Smooth muscle cell of the brain vasculature (primary cell): Measurements from ENCODE around the gene AQP1.
A peak's percentile ranks its signal among the peaks of the same experiment; 100 is the strongest.

Experiments used
- DNase-seq: peaks from one replicate; pipeline ENCODE4 v3.0.0-alpha.2; 2012; ENCODE audit warnings: low read depth, low spot score

Gene AQP1

DNA sequence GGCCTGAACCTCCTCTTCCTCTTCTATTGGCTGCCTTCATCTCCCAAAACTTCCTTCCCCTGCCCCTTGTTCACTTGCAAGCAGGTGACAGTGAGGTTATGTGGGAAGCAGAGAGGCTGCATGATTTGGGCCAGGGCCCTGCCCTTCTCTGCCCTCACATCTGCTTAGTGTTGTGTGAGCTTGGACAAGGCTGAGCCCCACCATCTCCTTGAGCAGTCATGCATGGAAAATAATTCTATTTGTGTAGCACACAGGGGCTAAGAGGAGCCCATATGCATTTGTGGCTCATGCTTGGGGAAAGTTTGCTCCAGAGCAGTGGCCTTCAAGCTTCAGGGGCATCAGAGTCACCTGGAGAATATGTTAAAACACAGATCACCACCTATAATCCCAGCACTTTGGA, 26.8 kb upstream of the AQP1 start:
- no peak for DNase-seq

DNA sequence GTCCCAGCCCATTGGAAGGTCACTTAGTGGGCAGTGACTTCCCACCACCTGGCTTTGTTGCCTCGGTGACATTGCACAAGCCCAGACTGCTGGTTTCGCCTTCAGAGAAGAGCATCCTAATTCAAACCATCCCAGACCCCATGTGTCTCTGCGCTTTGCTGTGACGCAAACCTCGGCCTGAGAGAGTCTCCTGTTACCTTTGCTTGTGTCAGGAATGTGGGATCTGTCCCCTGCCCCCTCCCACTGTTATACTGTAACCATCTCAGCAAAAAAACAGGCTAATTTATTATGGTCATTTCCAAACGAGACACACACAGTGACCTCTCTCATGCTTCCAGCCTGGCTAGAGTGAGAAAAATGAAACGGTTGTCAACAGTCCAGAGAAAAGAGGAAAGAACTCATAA, 25.0 kb upstream of the AQP1 start:
- no peak for DNase-seq

DNA sequence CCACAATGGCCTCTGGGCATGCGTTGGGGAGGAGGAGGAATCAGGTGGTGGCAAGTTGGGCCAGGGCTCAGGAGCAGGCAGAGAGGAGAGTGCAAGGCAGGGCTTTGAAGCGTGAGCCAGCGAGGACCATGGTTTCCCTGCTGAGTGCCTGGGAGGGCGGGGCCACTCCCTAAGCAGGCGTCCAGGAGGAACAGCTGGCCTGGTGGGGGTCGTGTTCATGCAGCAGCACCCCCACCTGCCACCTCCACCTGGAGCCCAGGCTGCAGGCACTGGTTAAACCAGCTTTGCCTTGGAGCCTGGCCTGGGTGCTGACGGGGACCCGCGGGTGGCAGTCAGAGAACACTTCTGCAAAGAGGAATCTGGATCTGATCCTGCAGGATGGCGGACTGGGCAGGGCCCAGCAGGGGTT, 24.2 kb upstream of the AQP1 start:
- no peak for DNase-seq

DNA sequence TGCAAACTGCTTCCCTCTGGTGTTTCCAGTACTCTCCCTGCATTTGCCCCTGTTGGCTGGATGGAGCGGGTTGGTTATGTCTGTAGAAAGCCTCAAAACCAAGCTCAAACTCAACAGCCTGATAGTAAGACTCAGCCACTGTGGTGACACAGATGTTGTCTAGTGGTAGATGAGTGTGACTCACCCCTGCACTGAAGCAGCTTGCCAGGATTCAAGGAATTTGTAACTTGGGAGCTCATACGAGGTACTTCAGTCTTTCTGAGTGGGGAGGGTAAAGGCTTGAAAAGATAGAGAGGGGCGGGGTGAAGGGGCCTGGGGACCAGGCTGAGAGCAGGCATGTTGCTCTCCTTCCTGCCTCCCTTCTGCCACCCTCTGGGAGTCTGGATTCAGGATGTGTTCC, 22.9 kb upstream of the AQP1 start:
- peak; percentile 31 for DNase-seq

DNA sequence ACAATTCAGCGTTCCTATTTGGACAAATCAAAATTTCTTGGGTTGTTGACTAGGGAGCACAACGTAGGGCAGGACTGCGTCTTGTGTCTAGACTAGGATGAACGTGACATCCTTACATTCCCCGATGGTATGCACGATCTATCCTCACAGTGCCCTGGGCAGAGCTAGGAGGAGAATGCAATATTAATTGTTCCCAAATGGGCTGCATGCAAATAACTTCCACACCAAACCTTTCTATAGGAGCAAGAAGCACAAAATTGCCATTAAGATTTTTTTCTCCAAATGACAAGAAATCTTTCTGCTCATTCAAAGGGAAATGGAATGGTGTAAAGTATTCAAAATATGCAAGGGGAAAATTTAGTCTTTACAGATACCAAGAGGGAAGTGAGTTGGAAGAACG, 21.4 kb upstream of the AQP1 start:
- DNase-seq, result no peak

DNA sequence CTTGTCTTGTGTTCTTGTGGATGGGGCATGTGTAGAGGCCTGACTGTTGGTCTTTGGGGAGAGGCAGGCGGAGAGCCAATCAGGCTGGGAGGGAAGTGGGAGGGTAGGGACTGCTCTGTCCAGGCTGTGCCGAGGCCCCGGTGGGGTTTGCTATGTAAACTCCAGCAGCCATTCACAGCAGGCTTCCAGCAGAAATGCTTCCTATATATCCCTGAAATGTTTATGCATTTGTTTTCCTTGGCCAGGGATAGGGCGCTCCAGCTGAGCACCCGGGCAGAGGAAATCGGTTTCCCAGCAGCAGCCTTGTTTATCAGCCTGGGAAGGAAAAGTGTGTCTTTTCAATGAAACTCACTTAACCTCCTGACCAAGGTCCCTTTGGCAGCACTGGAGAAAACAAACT, 18.3 kb upstream of the AQP1 start:
- DNase-seq, result peak; percentile 82

DNA sequence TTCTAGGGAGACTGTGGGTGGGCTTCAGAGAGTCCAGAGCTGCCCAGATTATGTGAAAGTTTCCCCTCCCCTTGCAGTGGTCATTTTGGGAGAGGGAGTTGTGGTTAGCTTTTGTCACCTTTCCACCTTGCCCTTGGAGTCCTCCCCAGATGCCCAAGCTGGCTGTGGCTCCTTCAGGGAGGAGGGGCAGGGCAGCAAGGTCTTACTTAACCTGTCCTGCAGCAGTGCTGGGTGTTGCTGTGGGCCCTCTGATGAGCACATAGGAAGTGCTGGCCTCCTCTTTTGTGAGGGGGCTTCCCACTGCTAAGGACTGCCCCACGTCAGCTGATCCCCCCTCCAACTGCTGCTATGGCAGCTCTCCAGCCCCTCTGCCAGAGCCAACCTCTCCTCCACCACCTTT, 17.6 kb upstream of the AQP1 start:
- no peak for DNase-seq

DNA sequence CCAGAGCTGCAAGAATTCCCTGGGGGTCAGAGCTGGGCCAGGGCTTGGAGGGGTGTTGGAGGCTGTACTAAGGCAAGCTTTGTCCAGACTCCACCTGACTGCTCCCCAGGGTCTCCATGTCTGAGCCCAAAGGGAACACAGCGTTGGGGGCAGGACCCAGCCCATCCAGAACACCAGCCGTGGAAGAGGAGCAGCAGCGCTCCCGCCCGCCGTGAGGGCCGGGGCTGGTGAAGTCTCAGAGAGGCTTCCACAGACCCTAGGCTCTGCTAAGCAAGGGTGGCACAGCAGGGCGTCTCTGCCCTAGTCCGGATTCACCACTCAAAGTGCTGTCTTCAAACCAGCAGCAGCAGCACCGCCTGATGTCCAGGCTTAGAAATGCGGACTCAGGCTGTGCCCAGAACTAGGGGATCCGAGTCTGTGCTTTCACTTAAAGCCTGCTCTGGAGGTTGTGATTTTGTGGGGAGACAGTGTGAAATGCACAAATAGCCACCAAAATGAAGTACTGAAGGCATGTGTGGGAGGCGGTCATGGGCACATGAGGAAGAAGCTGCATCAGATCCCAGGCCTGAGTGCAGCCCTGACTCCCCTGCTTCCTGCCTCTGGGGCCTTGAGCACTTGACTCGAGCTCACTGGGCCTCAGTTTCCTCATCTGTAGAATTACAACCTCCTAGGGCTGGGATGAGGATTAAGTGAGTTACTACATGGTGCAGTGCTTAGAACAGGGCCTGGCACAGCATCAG, 16.6 kb upstream of the AQP1 start:
- no peak for DNase-seq

DNA sequence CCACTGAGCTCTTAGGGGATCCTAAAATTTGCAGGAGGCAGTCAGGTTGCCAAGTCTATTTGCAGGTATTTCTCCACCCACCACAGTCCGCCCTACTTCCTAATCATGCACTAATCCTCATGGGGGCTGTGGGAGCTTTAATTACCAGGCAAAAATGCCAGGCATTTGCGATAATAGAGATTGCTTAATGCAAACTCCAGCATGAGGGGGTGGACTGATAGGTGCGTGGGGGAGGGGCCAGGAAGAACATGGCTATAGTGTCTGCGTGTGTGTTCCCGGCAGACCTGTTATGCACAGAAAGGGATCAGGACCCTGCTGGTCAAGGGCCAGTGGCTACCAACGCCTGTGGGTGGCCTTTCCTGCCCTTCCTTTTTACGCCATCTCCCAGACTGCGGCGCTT, 15.6 kb upstream of the AQP1 start:
- DNase-seq, result no peak

DNA sequence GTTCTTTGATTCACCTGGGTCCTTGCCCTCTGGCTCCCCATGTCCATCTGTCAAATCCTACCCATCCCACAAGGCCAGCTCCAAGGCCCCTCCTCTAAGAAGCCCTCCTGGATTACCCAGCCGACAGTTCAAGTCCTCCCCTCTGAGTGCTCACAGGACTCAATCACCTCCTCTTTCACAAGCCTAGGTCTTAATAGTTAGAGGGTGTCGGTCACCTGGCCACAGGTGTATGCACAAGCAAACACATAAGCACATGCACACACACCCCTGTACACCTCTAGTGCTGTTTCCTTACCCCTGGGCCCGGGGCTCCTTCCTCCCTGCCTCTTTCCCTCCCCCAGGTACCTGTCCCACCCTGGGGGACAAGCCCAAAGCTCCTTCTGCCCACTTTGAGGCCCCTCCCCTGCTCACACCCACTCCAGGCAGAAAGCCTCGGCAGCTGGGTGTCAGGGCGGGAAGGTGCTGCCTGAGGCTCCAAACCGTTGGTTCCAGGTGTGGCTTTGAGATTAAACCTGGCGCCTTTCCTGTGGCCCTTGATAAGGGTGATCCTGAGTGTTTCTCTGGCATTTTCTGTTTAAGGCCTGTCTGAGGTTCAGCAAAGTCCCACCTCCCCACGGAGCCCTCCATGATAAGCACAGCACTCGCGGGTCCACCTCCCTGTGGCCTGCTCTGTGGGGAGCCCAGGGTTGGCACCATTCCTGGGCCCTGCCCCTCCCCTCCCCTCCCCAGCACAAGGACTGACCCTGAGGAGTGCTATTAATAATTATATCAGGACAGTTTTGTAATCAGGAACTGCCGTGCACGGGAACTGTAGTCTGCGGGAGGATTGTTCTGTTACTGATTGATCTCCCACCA, 14.6 kb upstream of the AQP1 start:
- DNase-seq, result no peak

DNA sequence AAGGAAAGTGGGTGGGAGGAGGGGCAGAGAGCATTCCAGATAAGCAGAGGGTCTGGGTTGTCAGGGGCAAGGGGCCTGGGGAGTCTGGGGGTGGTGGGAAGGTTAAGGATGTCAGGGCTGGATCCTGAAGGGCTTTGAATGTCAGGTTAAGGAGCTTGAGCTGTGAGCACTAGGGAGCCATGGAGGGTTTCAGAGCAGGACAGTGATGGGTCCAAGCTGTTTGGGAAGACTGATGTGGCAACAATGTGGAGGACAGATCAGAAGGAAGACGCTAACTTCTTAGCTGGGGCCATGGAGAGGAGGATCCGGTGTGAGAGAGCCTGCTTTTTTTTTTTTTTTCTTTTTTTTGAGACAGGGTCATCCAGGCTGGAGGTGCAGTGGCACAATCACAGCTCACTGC, 13.9 kb upstream of the AQP1 start:
- DNase-seq, result no peak

DNA sequence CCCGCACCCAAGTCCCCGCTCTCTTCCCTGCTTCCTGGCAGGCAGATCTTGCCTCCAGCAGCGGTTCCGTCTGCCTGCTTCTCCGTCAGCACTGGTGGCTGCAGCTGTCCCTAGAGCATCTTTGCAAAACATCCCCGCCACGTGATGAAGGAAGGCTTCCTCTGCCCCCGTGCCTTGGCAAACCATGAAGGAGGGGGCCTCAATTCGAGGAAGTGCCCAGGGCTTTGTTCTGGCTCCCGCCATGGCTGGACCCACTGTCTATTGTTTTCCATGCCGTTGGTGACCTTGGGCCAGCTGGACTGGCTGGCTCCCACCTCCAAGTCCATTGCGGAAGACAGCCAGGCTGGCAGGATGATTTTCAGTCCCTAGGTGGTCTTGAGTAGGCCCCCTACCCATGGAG, 13.2 kb upstream of the AQP1 start:
- DNase-seq, result no peak

DNA sequence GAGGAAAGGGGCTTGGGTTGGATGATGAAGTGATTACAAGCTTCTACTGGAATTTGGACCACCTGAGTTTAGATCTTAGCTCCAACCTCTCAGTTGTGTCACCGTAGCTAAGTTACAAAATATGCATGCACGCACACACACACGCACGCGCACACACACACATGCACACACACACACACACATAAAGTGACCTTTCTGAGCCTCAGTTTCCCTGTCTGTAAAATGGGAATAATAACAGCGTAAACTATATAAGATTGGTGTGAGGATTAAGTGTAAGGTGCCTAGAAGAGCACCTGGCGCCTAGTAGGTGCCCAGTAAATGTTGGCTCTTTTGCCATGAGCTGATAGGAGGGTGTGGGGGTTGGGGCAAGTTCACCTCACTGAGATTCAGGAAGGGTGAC, 12.6 kb upstream of the AQP1 start:
- no peak for DNase-seq

DNA sequence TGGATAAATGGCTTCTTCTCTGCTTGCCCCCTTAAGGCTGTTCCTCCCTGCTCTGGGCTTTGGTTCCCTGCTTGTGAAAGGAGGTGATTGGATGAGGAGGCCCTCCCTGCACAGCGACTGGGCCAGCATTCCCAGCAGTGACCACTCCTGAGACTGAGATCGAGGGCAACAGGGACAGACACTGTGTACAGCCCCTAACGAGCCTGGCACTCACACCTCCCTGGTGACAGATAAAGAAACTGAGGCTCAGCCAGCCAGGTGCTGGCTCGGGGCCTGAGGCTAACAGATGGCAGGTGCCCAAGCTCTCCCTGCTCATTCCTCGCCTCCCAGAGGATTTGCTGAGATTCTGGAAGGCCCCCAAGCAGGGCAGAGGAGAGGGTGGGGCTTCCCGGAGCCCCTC, 12.0 kb upstream of the AQP1 start:
- DNase-seq, result no peak

DNA sequence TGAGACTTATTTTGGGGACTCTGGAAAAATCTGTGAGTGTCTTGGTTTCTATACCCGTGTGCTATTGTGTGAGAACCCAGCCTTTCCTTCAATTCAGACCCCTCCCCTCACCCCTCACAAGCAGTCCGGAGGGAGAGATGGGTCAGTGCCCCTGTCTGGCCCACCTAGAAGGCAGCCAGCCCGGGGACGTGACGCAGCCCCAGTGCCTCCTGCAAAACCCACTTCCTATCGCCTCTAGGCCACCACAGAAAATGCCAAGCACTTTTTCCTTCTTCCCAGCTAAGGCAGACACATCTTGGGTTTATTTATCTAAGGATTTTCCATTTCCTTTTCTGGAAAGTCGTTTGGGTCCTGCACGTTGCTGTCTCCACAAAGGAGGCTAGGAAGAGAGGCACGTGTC, 11.6 kb upstream of the AQP1 start:
- DNase-seq, result no peak

DNA sequence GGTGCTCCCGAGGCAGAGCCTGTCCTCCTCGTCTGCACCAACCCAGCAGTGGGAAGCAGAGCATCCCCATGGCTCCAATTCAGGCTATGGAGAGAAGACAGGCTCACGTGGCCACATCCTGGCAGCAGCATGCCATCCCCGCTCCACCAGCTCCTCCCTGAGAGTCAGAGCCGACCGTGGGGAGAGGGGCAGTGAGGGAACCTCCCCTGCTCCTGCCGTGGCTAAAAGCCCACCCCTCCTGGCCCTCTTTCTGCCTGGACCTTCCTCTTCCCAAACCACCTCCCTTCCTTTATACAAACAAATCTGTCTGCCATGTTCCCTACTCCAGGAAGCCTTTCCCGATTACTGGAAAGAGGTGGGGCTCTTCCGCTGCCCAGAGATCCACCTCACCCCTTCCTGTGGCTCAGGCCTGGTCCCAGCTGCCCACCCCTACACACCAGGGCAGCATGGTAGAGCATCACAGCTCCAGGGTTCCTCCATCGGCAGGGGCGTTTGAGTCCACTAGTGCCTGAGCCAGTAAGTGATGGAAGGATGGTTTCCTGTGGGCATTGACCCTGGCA, 10.8 kb upstream of the AQP1 start:
- no peak for DNase-seq

DNA sequence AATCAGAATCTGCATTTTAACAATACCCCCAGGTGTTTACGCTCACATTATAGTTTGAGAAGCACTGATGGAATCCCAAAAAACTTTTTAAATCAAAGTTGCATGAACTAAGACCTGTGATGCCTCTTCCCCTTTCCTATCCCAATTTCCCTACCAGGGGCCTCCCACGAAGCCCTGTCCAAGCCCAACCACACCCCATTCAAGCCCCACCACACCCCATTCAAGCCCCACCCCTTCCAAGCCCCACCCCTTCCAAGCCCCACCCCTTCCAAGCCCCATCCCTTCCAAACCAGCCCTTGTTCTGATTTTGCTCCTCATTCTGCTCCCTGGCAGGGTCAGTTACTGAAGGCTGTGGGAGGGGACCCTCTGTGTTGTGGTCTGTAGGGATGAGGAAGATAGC, 9.8 kb upstream of the AQP1 start:
- no peak for DNase-seq

DNA sequence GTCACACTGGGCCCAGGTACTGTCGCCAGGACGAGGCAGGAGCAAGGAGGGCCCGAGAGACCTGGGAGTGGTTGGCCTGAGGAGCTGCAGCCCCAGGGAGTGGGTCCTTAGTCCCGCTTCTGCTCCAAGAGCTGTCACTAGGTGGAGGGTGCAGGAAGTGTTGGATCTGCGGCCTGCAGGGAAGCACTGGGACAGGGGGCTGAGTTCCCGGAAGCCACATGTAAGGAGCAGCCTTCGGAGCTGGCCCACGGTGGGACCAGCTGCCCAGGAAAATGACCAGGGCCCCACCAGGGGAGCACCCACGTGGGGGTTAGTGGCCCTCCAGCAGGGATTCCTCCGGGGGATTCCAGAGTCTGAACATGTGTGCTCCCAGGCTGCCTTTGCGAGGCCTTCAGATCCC, 9.2 kb upstream of the AQP1 start:
- no peak for DNase-seq

DNA sequence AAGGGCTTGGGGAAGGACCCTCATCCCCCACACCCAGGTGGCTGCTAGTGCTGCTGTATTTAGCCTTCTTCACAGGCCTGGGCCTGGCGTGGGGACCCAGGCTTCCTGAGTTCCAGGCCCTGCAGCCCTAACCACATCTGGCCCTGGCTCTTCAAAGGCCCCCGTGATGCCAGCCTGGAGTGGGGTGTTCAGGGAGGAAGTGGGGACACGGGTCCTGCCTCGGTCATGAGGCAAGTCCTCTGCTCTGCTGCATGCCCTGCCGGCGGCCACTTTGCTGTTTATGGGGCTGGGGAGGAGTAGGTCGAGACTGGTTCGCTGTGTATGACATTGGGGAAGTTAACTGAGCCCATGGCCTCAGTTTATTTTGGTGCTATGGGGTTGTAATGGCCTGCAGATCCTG, 8.5 kb upstream of the AQP1 start:
- no peak for DNase-seq

DNA sequence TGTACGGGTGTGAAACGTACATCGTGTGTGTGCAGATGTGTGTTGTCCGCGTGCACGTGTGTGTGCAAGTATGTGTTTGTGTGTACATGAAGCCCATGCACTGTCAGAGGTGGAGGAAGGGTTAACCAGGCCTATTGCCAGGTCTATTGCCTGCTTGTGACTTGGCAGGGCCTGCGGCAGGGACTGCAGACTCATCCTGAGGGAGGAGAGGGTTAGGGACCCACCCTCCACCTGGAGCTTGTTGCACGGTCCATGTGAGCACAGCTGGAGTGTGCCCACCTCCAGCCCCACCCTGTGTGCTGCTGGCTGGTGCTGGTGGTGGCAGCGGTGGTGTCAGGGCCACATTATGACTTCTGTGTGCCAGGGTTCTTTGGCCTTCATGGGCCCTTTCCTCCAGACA, 7.1 kb upstream of the AQP1 start:
- no peak for DNase-seq

DNA sequence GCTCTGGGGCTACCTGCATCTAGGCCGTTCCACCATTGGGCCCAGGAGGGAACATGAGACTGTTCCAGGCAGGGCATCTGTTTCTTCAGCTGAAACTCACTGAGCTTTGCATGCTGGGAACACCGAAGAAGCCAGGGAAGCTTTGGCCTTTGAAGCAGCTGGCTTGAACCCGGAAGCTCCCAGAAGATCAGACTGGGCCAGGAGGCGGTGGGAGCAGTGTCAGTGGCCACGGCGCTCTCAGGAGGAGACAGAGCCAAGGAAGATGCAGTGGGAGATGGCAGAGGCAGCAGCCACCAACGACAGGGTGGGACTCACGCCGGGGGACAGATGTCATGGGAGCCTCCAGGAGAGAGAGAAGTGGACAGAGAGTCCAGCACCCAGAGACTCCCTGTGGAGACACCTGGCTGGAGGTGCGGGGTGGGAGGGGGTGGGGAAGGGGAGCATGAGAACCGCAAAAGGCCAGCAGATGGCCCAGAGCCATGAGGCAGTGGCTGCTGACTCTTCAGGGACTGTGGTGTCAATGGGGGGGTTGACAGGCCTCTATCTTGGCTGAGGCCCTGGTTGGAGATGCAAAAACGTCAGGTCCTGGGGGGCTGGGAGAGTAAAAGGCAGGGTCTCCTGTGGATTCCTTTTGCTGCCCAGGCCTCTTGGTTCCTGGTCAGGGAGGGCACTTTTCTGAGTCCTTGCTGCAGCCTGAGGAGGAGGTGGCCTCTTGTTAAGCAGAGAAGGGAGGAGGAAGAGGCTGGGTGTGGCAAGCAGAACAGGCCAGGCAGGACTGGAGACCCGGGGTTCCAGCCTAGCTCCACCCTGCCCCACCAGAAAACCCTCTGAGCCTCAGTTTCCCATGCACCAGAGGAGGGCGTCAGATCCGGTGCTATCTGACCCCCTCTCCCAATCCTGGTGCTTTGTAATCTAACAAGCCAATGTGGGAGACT, 6.3 kb upstream of the AQP1 start:
- DNase-seq, result no peak

DNA sequence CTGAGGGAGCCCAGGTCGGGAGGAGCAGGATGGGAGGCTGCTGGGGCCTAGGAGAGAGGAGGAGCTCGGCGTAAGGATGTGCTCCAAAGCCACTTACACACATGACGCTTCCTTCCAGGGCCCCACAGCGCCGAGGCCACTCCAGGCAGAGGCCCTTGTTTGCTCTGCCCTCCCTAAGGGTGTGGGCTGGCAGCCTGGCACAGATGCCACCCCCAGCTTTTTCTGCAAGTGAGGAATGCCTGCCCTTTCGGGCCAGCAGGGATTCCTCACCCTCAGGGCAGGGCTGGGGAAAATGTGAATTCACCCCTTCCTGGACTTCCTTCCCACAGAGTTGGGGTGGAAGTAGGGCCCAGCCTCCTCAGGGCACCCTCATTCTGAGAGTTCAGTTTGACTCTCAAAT, 5.6 kb upstream of the AQP1 start:
- no peak for DNase-seq
